Measurements from ENCODE around the gene TIGD7.

Gene TIGD7

GRCh38 chr16:3305109-3306068 is at the start of gene TIGD7, which contains the start of gene ZNF75A:
Gene TIGD7 (minus strand): TSS chr16:3305430. CDS start chr16:3300614, 4,816 bp downstream.
Gene ZNF75A (plus strand): TSS chr16:3305497. CDS start chr16:3308429, 2,932 bp downstream.
- DNase-seq: peak; percentile 74 to 82

GRCh38 chr16:3349175-3349574 is 43.9 kb upstream of the TIGD7 start:
- no peak for DNase-seq

- no peak for DNase-seq
Measured at GRCh38 chr16:3348547-3349167, 43.4 kb upstream of the TIGD7 start.

- no peak for DNase-seq
Measured at GRCh38 chr16:3347586-3347985, 42.4 kb upstream of the TIGD7 start.

- no peak for DNase-seq
Measured at GRCh38 chr16:3346041-3346440, 40.8 kb upstream of the TIGD7 start.

GRCh38 chr16:3328643-3329042 is 23.4 kb upstream of the TIGD7 start:
- DNase-seq: no peak

- no peak for DNase-seq
Measured at GRCh38 chr16:3328104-3328503, 22.9 kb upstream of the TIGD7 start.

- DNase-seq: no peak
Measured at GRCh38 chr16:3327514-3327913, 22.3 kb upstream of the TIGD7 start.

- no peak for DNase-seq
Measured at GRCh38 chr16:3321816-3322215, 16.6 kb upstream of the TIGD7 start.

- no peak for DNase-seq
Measured at GRCh38 chr16:3317315-3317999, 12.2 kb upstream of the TIGD7 start.

- DNase-seq: no peak
Measured at GRCh38 chr16:3311496-3311895, 6.3 kb upstream of the TIGD7 start.

GRCh38 chr16:3306078-3306477 is 848 bp upstream of the TIGD7 start:
- DNase-seq: no peak

- no peak for DNase-seq
Measured at GRCh38 chr16:3304370-3304769, 860 bp downstream of the TIGD7 start.

GRCh38 chr16:3295783-3296182 is 9.4 kb downstream of the TIGD7 start:
- DNase-seq: no peak

- no peak for DNase-seq
Measured at GRCh38 chr16:3295209-3295608, 10.0 kb downstream of the TIGD7 start.

- no peak for DNase-seq
Measured at GRCh38 chr16:3292604-3293003, 12.6 kb downstream of the TIGD7 start.

- DNase-seq: no peak
Measured at GRCh38 chr16:3289998-3290673, 15.1 kb downstream of the TIGD7 start.

- DNase-seq: no peak
Measured at GRCh38 chr16:3285131-3285530, 20.1 kb downstream of the TIGD7 start.

- DNase-seq: no peak
Measured at GRCh38 chr16:3283543-3284447, 21.4 kb downstream of the TIGD7 start.

GRCh38 chr16:3282730-3283542 is 22.3 kb downstream of the TIGD7 start, which contains the start of gene ZNF263:
Gene ZNF263 (plus strand): TSS chr16:3283491. CDS start chr16:3283819, 328 bp downstream.
- peak; percentile 89 to 95 for DNase-seq
